HepG2 (cell line): ENCODE data around the gene CNTRL. TPM values are rescaled to one million over a fixed set of nuclear protein-coding genes. Genes with fewer than 3 reads are reported as not detected.

Experiments
- DNMT3B ChIP-seq: conservative IDR thresholded peaks from 2 replicates; pipeline ENCODE4 v1.6.1; 2016; ENCODE audit warnings: missing biosample characterization, control low read depth
- ELF1 ChIP-seq: sonication (generic); formaldehyde crosslinking; IDR thresholded peaks from 2 replicates; pipeline ENCODE4 v1.4.0; 2020; ENCODE audit warnings: missing genetic modification reagents
- ERF ChIP-seq: IDR thresholded peaks from 2 replicates; pipeline ENCODE4 v1.6.1; 2018; ENCODE audit warnings: missing biosample characterization, missing genetic modification reagents
- GABPA ChIP-seq, 2 experiments: IDR thresholded peaks; 2 replicates each; pipeline ENCODE4 v1.6.1; 2011 to 2016; ENCODE audit warnings: low read depth in 2 of 2, low read length in 1 of 2, missing biosample characterization in 1 of 2, missing genetic modification characterization in 1 of 2
- HDAC1 ChIP-seq: sonication (generic); formaldehyde crosslinking; IDR thresholded peaks from 2 replicates; pipeline ENCODE4 v1.5.1; 2020; ENCODE audit warnings: mild to moderate bottlenecking, missing genetic modification reagents
- HOXA3 ChIP-seq: sonication (generic); formaldehyde crosslinking; IDR thresholded peaks from 2 replicates; pipeline ENCODE4 v1.5.0; 2020; ENCODE audit warnings: missing genetic modification reagents
- JDP2 ChIP-seq: sonication (generic); formaldehyde crosslinking; IDR thresholded peaks from 2 replicates; pipeline ENCODE4 v1.8.1; 2022; ENCODE audit warnings: missing genetic modification reagents, borderline replicate concordance
- KDM2A ChIP-seq: sonication (generic); formaldehyde crosslinking; IDR thresholded peaks from 2 replicates; pipeline ENCODE4 v1.4.0; 2020; ENCODE audit warnings: low read depth, missing genetic modification reagents, borderline replicate concordance
- NRL ChIP-seq: sonication (generic); formaldehyde crosslinking; IDR thresholded peaks from 2 replicates; pipeline ENCODE4 v1.5.0; 2020; ENCODE audit warnings: missing genetic modification reagents, mild to moderate bottlenecking, moderate library complexity, borderline replicate concordance
- SMARCC2 ChIP-seq: fragments of 450-650 bp; IDR thresholded peaks from 2 replicates; pipeline ENCODE4 v1.6.1; 2017; ENCODE audit warnings: antibody characterized with exemption, mild to moderate bottlenecking
- STAG1 ChIP-seq: sonication (generic); formaldehyde crosslinking; IDR thresholded peaks from 2 replicates; pipeline ENCODE4 v1.4.0; 2020; ENCODE audit warnings: missing genetic modification reagents
- TCF12 ChIP-seq, 2 experiments: fragments of 450-650 bp in 1 of 2; sonication (generic) in 1 of 2; formaldehyde crosslinking in 1 of 2; IDR thresholded peaks; 2 replicates each; pipeline versions ENCODE4 v1.6.1 to v1.8.0; 2017 to 2022; ENCODE audit warnings: antibody characterized with exemption in 1 of 2, mild to moderate bottlenecking in 1 of 2, missing genetic modification reagents in 1 of 2, moderate library complexity in 1 of 2
- TOE1 ChIP-seq: sonication (generic); formaldehyde crosslinking; IDR thresholded peaks from 2 replicates; pipeline ENCODE4 v1.4.0; 2020; ENCODE audit warnings: mild to moderate bottlenecking, missing genetic modification reagents
- ZFYVE20 ChIP-seq: sonication (generic); formaldehyde crosslinking; IDR thresholded peaks from 2 replicates; pipeline ENCODE4 v1.8.0; 2023; ENCODE audit warnings: low read depth, mild to moderate bottlenecking, moderate library complexity, missing genetic modification reagents, borderline replicate concordance
- ZKSCAN5 ChIP-seq: sonication (generic); formaldehyde crosslinking; IDR thresholded peaks from 2 replicates; pipeline ENCODE4 v1.5.1; 2020; ENCODE audit warnings: mild to moderate bottlenecking, missing genetic modification reagents
- ZNF124 ChIP-seq: sonication (generic); formaldehyde crosslinking; IDR thresholded peaks from 2 replicates; pipeline ENCODE4 v1.4.0; 2020; ENCODE audit warnings: missing genetic modification reagents
- ZNF136 ChIP-seq: sonication (generic); formaldehyde crosslinking; IDR thresholded peaks from 2 replicates; pipeline ENCODE4 v1.8.1; 2022; ENCODE audit warnings: low read depth, mild to moderate bottlenecking, moderate library complexity, missing genetic modification reagents
- polyA plus RNA-seq, 8 experiments: library from polyadenylated mRNA; depleted of rRNA in 3 of 8; stranded (reverse) in 7 of 8; unstranded in 1 of 8; fragments of >200 nt; fragmentation: Illumina TruSeq in 4 of 8; extraction: Trizol in 4 of 8; gene quantifications; 2 replicates each; pipeline versions ENCODE4 v1.2.1 to v1.2.3, GENCODE V29; 2011 to 2016; ENCODE audit warnings: low read depth in 4 of 8, missing spikeins in 1 of 8, mixed read lengths in 1 of 8; ENCODE audit not compliant: insufficient read depth in 1 of 8
- total RNA-seq, 5 experiments: library from RNA; depleted of rRNA; stranded (reverse); fragments of >200 nt; fragmentation: Illumina TruSeq; extraction: Trizol; gene quantifications; 2 replicates each; pipeline ENCODE4 v1.2.3, GENCODE V29; 2016; ENCODE audit warnings: low read depth in 1 of 5
- TF ChIP-seq, protein P1 (sequence below): sonication (generic); formaldehyde crosslinking; conservative IDR thresholded peaks from 2 replicates; pipeline ENCODE4 v1.5.0; 2020; ENCODE audit warnings: missing genetic modification reagents
- TF ChIP-seq, protein P2 (sequence below): sonication (generic); formaldehyde crosslinking; IDR thresholded peaks from 2 replicates; pipeline ENCODE4; 2020; ENCODE audit warnings: missing genetic modification reagents, mild to moderate bottlenecking, borderline replicate concordance
- TF ChIP-seq, protein P3 (sequence below): sonication (generic); formaldehyde crosslinking; IDR thresholded peaks from 2 replicates; pipeline ENCODE4 v1.4.0; 2020; ENCODE audit warnings: missing genetic modification reagents
- TF ChIP-seq, protein P4 (sequence below): sonication (generic); formaldehyde crosslinking; IDR thresholded peaks from 2 replicates; pipeline ENCODE4 v1.9.0; 2022; ENCODE audit warnings: missing genetic modification reagents, mild to moderate bottlenecking, borderline replicate concordance

The CNTRL gene
- total and polyA plus RNA-seq, 2 of the 13 experiments (the other 11 are each of a cell fraction or from before 2014, with no cell fraction given), result 7.5 to 11.8 TPM

DNA sequence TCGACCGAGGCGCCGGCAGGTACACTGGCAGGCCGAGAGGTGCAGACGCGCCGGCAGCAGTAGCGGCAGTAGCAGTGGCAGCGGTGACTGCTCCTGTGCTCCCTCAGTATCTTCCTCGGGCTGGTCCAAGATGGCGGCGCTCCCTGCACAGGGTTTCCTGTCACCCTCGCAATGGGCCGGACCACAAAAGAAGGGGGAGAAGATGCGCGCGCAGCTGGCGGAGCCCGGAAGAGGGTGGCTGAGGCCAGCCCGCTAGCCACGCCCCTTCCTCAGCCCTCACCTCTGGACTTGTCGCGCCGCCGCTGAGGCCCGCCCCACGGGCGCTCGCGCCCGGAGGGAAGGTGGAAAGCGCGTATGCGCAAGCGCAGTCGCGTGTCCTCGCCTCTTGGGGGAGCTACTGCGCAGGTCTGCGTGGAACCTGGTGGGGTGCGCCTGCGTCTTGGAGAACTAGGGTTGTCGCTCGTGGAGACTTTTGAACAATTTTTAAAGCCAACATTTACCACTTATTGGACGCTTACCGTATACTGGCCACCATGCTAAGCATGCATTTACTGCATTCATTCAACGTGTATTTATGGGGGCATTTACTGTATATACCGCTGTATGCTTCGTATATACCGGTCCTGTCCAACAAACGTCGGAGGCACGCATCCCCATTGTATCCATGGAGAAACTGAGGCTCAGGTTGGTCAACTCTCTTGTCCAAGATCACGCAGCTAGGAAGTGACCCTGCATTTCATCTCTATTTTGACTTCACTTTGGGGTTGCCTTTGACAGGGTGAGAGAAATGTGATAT, 127.2 kb downstream of the CNTRL start, which contains the start of gene RAB14 (continued):
- TF ChIP-seq, protein P1, sequence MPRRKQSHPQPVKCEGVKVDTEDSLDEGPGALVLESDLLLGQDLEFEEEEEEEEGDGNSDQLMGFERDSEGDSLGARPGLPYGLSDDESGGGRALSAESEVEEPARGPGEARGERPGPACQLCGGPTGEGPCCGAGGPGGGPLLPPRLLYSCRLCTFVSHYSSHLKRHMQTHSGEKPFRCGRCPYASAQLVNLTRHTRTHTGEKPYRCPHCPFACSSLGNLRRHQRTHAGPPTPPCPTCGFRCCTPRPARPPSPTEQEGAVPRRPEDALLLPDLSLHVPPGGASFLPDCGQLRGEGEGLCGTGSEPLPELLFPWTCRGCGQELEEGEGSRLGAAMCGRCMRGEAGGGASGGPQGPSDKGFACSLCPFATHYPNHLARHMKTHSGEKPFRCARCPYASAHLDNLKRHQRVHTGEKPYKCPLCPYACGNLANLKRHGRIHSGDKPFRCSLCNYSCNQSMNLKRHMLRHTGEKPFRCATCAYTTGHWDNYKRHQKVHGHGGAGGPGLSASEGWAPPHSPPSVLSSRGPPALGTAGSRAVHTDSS (CRISPR knock-in tag), result no peak
- TF ChIP-seq STAG1 (CRISPR knock-in tag) (no peak; the same call in 1 of the 2 replicates), ZFYVE20 (CRISPR knock-in tag) (no peak), NRL (CRISPR knock-in tag) (no peak), SMARCC2 (no peak), TOE1 (CRISPR knock-in tag) (no peak), DNMT3B (CRISPR knock-in tag) (no peak; the same call in 1 of the 2 replicates), GABPA (IDR thresholded peaks at IDR 0.05; ENCODE audit: low read depth, low read length) (peak; percentile 63), GABPA (CRISPR knock-in tag; IDR thresholded peaks at IDR 0.05; ENCODE audit: low read depth) (peak; percentile 84), ELF1 (CRISPR knock-in tag) (peak; percentile 94), HDAC1 (peak; percentile 98), KDM2A (CRISPR knock-in tag) (peak; percentile 89), ZNF124 (CRISPR knock-in tag) (peak; percentile 44; the same call in 1 of the 2 replicates), JDP2 (CRISPR knock-in tag) (no peak; the same call in 1 of the 2 replicates), ZKSCAN5 (CRISPR knock-in tag) (no peak), TCF12 (IDR thresholded peaks at IDR 0.05) (no peak), TCF12 (CRISPR knock-in tag; IDR thresholded peaks at IDR 0.05) (no peak), ERF (CRISPR knock-in tag) (peak; percentile 74), ZNF136 (CRISPR knock-in tag) (0 out of 2 replicates have a peak, but pooled peaks have one; percentile 46), HOXA3 (peak; percentile 97)
- TF ChIP-seq, protein P2, sequence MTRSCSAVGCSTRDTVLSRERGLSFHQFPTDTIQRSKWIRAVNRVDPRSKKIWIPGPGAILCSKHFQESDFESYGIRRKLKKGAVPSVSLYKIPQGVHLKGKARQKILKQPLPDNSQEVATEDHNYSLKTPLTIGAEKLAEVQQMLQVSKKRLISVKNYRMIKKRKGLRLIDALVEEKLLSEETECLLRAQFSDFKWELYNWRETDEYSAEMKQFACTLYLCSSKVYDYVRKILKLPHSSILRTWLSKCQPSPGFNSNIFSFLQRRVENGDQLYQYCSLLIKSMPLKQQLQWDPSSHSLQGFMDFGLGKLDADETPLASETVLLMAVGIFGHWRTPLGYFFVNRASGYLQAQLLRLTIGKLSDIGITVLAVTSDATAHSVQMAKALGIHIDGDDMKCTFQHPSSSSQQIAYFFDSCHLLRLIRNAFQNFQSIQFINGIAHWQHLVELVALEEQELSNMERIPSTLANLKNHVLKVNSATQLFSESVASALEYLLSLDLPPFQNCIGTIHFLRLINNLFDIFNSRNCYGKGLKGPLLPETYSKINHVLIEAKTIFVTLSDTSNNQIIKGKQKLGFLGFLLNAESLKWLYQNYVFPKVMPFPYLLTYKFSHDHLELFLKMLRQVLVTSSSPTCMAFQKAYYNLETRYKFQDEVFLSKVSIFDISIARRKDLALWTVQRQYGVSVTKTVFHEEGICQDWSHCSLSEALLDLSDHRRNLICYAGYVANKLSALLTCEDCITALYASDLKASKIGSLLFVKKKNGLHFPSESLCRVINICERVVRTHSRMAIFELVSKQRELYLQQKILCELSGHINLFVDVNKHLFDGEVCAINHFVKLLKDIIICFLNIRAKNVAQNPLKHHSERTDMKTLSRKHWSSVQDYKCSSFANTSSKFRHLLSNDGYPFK, result peak; percentile 73; the same call in 1 of the 2 replicates
- TF ChIP-seq, protein P3, sequence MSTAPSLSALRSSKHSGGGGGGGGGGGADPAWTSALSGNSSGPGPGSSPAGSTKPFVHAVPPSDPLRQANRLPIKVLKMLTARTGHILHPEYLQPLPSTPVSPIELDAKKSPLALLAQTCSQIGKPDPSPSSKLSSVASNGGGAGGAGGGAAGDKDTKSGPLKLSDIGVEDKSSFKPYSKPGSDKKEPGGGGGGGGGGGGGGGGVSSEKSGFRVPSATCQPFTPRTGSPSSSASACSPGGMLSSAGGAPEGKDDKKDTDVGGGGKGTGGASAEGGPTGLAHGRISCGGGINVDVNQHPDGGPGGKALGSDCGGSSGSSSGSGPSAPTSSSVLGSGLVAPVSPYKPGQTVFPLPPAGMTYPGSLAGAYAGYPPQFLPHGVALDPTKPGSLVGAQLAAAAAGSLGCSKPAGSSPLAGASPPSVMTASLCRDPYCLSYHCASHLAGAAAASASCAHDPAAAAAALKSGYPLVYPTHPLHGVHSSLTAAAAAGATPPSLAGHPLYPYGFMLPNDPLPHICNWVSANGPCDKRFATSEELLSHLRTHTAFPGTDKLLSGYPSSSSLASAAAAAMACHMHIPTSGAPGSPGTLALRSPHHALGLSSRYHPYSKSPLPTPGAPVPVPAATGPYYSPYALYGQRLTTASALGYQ, result no peak; the same call in 1 of the 2 replicates
- TF ChIP-seq, protein P4, sequence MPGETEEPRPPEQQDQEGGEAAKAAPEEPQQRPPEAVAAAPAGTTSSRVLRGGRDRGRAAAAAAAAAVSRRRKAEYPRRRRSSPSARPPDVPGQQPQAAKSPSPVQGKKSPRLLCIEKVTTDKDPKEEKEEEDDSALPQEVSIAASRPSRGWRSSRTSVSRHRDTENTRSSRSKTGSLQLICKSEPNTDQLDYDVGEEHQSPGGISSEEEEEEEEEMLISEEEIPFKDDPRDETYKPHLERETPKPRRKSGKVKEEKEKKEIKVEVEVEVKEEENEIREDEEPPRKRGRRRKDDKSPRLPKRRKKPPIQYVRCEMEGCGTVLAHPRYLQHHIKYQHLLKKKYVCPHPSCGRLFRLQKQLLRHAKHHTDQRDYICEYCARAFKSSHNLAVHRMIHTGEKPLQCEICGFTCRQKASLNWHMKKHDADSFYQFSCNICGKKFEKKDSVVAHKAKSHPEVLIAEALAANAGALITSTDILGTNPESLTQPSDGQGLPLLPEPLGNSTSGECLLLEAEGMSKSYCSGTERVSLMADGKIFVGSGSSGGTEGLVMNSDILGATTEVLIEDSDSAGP, result peak; percentile 81
